Activated CD4-positive, CD25-positive, alpha-beta regulatory T cell treated with anti-CD3 and anti-CD28 coated beads, Interleukin-2, amount 50 U/mL, for 72 hours (primary cell): ENCODE results near the gene ZBTB20.

Source experiments
- DNase-seq: peaks from one replicate; pipeline ENCODE4 v3.0.0; 2021

Gene ZBTB20

DNA sequence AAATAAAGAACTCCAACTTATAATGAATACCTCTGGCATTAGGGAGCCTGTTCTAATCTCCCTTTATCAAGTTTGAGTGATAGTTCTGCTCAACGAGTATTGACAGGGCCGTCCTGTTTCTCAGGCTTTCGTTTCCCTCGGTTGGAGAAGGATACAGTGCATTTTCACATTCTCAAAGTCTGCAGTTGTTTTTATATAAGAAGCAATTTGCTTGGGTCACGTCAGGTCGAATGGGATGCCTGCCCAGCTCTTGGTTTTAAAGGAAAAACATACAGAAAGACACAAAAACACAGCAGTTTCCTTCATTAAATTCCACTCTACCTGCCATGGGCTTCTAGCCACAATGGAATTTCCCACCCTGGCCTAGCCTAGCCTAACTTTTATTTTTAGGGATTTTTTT is 487.0 kb downstream of the ZBTB20 start:
- no peak for DNase-seq

DNA sequence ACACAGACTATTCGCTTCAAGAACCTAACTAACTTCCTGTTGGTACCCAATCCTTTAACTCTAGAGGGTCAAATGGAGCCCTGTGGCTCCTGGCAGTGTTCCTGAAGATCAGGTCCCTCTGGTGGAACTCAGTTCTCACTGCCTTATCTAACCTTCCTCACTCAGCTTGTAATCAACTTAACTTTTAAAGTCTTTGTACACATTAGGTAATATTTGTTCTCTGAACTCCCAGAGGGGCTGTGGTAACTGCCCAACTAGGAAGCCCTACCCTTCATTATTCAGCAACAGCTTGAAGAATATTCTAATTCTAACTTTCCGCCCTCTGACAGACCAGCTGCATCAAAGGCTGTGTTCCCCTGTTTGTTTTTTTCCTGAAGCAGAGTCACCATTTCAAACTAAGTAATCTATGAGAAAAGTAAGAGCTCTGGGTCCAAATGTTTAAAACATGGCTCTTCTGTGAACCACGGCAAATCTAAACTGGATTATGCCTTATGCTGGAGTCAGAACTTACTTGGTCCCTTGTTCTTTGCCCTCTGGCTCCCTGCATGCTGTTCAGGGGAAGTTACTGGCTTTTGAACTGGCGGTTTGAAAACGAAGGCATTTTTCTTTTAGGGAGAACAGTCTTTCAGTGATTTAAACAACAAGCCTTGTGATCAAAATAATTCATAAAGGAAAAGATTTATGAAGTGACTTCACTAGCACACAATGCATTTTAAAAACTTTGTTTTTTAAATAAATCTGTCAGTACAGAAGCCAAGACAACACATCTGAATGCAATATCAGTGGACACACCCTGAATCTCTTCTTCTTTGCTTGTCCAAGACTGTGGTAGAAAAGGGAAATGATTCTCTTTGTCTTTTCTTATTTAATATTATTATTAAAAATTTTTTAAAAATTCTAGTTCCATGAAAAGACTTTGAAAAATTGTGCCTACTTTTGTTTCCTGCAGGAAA is 487.7 kb downstream of the ZBTB20 start:
- no peak for DNase-seq

DNA sequence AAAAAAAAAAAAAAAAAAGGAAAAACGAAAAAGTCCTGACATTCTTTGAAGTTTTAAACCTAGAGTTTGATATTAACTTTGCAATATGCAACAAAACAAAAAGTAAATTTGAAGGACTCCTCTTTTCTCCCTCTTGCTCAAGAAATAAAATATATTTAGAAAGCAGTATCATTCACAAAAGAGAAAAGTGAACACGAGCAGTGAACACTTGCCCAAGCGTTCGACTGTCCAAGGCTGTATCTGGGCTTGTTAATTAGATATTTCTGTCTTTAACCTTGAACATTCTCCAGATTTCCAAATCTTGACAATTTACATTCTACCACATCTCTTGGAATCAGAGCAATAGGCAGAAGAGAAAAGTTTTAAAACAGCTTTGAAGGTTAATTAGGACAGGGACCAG is 495.5 kb downstream of the ZBTB20 start:
- no peak for DNase-seq

DNA sequence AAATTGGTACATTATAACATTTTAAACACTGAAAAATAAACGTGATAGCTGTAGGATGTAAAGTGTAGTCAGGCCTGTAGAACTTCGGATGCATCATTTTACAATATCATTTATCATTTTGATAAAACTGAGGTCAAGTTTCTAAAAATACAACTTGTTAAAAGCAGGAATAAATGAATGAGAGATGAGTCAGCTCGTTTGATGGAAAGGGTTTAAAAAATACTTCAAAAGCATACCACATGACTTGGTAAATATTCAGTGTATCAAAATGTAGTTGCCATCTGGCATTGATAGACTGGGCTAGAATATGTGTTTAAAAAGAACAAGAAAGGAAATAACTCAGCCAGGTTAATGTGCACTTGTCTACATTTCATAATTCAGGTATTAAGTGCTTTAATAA is 496.3 kb downstream of the ZBTB20 start:
- no peak for DNase-seq

DNA sequence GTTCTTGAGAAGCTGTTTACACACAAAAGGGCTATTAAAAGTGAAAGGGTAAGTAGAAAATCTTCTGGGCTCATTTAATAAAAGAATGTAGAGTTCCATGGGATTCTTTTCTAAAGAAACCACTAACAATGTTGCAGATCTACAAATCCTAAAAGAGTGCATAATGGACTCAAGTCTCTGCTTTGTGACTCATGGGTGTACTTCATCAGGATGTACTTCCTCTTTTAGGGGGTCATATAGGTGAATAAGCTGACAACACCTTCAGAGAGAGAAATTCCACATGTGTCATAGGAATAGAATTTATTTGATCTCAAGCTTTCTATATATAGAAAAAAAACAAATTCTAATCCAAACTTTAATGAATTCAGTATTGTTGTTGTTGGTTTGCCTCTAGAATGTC is 497.8 kb downstream of the ZBTB20 start:
- DNase-seq: no peak

DNA sequence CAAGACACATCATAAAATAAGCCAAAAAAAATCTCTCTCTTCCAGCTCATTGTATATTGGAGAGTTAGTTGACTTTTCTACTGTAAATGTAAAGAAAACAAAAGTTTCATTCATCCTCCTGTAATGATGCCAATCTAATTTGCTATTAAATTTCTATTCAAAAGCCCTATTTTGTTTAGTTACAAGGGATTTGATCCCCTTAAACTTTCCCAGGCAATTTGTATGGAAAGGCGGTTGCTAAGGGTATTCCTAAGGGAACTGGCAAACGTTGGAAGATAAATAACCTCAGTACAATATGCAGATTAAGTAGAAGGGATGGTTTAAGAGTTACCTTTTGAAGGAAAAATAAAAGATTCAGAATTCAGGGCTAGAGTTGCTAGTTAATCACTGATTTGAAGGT is 500.6 kb downstream of the ZBTB20 start:
- no peak for DNase-seq

DNA sequence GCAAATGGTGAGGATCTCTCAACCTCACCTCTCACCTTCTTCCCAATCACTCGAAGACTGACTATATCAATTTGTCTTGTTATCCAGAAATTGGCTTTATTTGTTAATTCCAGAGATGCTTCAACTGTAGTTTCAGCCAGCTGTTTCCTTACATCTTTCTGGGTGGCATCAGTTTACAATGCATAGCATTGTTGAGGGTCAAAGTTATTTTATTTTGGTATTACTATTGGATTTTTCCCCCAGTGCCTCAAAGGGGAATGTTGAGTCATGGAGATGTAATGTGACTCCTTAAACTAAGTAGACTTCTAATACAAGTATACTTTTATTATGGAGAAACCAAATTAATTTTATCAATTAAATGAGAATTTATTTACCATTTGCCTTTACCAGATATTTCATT is 501.7 kb downstream of the ZBTB20 start:
- DNase-seq: no peak

DNA sequence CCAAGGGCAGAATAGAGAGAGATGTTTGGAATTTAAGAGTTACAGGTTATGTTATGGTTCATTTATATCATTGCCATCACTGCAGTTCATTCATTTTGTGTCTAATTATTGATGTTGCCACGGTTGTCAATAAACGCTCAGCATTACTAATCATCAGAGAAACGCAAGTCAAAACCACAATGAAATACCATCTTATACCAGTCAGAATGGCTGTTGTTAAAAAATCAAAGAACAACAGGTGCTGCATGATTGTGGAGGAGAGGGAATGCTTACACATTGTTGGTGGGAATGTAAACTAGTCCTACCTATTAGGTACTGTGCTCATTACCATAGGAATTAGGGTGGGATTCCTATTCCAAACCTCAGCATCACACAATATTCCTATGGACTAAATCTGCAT is 502.7 kb downstream of the ZBTB20 start:
- no peak for DNase-seq

DNA sequence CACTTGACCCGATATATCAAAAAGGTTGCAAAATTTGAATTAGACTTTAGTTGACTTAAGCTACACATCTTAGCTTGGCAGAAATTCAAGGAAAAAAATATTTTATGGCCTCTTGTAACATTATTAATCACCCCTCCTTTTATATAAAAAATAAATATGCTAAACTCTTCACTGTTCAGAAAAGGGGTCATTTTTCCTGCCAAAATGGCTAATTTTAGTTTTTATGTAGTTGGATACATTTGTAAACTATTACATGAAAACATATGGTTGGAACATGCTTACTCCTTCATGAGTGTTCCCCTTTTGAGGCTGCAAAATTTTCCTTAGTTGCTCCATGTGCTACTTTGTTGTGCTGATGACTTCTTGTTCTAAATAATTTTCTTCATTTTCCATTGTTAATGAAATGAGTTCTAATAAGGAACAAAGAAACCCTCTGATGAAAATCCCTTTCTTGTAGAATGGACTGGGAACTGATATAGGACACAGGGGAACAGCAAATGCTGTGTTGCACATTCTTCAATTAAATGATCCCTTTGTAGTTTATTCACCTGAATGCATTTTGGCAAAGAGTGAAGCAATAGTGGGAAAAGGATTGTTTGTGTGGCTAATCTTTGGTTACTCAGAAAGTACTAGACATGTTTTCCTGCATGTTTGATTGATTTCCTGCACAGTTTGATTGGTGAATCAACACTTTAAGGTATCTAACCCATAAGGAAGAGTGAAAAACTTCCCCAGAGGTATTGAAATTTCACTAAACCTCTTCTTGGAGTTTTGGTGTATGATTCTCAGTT is 503.9 kb downstream of the ZBTB20 start:
- DNase-seq: no peak

DNA sequence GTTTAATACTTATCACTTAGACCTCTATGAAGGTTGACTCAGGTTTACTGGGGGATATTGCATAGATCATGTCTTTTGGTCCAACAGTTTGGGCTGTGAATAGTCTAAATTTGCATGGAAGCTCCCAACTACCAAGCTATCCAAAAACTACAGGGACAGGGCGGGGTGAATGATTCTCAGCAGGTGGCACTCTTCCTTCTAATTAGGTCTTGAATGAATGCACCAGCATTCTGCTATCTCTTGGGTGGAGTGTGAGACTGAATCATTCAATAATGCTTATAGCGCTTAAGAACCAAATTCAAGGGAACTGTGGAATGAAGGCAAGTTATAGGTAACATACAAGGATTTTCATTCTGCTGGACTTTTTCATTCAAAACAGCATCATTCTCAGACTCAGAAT is 507.0 kb downstream of the ZBTB20 start:
- no peak for DNase-seq

DNA sequence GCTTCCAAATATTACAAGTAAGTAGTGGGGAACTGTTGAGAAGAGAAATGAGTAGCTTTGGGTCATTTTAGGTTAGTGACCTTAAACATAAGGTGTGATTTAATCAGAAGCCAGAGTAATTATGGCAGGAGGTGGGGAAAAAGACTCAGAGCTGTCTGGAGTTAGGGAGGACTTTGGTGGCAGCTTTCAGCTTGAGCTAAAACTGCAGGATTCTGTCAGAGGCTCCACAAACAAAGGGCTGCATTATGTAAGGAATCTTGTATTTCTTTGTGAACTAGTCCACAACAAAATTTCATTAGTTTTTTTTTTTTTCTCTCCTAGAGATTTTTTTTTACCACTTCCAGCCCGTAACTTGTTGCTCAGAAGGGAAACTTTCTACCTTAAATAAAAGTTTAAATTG is 507.9 kb downstream of the ZBTB20 start:
- DNase-seq: no peak

DNA sequence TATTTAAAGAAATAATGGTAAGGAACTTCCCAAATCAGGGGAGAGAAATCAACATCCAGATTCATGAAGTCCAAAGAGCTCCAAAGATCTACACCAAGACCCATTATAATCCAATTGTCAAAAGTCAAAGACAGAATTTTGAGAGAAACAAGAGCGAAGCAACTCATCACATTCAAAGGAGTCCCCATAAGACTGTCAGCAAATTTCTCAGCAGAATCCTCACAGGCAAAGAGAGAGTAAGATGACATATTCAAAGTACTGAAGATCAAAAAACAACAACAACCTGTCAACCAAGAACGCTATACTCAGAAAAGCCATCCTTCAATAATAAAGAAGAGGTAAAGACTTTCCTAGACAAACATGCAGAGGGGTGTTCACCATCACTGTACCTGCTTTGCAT is 511.2 kb downstream of the ZBTB20 start:
- DNase-seq: no peak

DNA sequence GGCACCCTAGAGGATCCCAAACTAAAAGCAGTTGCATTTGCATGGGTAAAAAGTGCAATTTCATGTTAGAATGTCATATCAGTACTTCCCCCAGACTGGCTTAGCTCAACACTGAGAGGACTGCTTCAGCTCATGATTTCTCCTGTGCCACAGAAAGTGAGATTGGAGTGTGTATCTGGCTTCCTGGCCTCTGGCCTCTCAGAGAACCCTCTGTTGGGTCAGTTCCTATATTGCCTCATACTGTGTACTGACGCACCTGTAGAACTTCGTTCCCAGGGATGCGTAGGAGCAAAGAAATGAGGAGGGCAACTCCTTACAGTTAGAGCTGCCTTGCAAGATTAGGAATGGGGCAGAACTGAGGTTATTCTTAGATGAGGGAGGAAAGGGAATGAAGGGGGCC is 512.5 kb downstream of the ZBTB20 start:
- no peak for DNase-seq

DNA sequence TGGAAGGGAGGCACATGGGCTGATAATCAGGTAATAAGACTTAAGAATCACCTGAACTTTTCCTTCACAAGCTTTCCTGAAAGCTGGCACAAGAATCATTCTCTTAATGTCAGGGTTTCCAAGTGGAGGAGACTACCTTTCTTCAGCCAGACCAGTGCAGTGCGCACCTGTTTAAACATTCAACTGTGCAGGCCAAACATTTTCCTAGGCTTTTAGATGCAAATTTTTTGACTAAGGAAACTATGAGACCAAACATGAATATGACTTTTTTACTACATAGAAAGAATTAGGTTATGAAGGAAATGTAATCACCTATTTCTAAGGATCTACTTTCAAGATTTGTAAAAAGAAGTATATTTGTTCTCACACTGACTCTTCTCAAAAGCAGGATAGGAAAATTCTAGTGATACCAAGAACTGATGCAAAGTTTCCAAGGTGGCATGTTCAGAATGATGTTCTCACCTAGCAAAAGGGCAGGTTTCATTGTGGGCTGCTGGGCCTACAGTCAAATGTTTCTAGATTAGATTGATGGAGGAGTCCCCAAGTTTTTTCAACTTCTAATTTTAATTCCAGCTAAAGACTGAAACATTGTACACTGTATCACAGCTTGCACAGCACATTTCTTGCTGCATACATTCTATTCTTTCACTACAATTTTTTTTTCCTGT is 514.2 kb downstream of the ZBTB20 start:
- no peak for DNase-seq

DNA sequence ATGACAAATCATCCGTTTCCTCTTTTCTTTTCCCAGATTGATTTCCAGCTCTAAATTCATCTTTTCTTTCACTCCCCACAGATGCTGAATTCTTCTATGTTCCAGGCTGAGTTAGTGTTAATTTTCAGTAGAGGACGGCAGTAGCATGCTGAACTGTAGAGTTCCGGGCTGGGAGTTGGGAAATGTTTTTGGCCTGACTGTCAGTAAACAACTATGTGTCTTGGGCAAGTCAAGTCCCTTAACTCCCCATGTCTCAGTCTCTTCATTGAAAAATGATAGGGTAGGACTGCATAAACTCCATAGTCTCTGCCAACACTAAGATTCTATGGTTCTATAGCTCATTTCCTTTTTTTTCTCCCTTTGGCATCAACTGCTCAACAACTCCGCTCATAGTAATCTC is 519.3 kb downstream of the ZBTB20 start:
- no peak for DNase-seq

DNA sequence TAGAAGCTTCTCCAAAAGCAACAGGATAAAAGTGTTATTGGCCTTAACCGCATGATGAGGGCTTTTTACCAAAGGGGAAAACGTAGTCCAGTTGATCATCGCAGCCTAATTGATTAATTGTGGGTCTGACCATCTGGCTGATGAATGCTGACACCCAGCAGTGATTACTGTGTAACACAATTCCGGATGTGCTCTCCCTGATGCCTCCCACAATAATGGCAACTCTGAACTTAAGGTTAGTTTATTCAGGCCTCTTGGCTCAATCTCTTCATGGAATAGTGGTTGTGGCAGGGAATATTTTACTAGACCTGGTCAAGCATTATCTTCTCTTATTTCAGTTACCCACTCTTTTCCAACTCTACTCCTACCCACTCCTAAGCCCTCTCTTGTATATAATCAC is 520.3 kb downstream of the ZBTB20 start:
- no peak for DNase-seq

DNA sequence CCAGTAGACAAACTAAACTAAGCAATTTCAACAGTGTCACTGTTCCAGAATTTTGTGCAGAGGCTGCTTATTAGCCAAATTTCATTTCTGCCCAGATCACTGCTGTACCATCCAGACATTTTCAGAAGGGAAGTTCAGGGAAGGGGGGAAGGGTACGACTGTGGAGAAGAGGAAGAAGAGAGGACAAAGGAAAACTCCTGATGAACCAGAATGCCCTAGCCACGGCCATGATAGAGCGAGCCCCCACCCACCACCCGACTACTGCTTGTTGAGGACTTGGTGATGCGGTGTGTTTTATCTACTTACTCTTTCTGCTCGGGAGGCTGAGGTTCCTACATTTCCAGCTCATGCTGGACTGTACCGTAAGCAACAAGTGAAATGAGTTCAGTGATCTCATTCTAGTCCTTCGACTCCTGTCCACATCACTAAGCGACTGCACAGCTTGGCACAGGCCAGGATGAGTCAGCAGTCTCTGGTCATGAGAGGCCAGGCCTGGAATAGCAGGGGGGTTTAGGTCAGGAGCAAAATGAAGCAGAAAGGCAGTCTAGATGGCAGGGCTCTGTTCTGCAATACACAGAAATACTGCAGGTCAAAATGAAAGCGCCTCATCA is 522.4 kb downstream of the ZBTB20 start:
- no peak for DNase-seq

DNA sequence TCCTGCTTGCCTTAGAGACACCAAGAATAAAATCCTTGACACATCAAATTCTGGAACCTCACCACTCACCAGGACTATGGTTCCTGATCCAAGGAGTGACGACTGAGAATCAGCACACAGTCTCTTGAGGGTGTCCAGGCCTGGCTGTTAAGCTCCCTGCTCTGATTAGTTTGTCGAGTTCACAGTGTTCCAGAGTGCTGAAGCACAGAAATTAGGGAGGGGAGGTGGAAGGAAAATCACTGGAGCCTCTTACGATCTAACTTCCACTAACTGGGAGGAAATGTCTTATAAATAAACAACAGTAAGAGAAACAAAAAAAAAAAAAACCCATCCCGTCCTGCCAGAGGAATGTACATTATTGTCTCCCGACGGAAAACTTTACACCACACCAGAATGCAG is 523.0 kb downstream of the ZBTB20 start:
- DNase-seq: no peak

DNA sequence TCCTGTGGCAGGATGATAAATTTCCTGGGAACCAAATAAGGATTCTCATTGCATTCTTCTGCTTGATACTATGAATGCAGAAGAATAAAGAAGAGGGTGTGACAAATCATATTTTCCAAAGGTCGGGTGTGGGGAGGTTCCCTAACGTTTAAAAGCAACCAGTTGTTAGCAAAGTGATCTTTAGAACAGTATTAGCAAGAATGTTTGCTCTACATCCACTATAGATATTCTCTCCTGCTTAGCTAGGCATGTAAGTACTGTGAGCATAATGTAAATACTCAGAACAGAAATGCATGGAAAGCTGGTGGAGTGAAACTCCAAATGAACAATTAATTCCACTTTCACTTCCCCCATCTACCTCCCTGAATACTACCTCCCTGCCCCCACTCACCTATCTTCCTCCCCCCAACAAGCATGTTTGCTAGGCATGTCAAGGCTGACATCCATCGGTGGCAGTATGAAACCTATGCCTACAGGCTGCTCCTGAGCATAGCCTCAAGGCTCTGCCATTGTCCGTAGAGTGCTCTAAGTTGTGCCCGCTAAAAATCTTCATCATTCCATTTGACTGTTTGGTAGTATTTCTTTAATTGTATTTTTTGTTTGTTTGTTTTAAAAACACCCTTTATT is 523.6 kb downstream of the ZBTB20 start:
- DNase-seq: no peak

DNA sequence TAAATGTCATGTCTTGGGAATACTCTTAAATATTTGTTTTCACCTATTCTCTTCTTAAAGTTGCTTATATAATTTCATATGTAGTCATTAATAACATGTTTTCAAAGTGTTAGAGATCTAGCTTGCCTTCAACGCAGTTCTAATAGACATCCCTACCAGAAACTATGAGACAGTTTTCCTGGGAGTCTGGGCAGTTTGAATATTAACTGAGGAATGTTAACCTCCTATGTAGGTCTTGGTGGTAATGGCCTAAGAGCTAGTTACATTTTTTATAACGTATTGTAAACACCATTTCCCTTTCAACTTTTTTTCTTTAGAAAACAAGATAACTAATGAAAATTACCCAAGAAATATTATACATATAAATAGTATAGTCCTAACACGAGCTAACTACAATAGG is 525.1 kb downstream of the ZBTB20 start:
- DNase-seq: no peak

DNA sequence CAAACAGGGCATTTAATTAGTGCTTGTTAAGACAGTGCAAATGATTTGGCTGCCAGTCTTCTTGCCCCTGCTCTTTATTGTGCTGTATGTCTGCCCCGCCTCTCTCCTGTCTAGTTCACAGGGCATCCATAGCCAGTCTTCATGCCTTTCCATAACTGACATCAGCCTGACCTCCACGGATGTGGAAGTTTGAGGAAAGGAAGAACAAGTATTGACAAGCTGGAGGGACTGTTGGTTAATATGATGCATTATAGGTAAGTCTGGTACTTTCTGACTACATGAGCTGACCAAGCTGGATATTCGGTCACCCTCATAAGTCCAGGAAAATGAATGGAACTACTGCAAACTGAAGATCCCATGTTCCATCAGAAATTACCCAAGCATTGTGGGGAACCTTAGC is 527.3 kb downstream of the ZBTB20 start:
- no peak for DNase-seq

DNA sequence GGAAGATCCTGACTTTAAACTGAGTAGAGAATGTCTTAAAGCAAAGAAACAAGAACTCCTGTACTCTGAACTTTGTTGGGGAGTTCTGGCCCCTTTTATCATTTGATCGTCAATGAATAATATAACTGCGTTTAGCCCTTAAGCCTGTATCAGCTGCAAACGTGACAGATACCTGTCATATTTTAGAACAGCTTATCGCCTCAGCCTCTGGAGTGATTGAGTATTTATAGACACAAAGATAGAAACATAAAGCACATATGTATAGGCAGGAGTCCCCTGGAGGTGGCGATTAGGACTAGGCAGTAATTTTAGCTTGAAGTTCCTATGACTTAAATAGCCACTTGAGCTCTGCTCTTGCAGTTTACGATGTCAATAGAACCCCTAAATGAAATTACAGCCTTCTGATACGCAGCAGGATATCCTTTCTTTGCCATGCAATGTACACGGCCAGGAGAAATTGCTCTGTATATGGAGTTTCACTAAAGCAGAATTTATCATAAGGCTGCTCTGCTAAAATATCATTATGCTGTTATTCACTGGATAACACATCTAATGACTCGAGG is 531.5 kb downstream of the ZBTB20 start:
- DNase-seq: no peak
